B cell (primary cell): Measurements from ENCODE around the gene TEPSIN. TPM values are rescaled to one million over a fixed set of nuclear protein-coding genes. Genes with fewer than 3 reads are reported as not detected.

Source experiments
- ATAC-seq: fragments of 200-7000 bp; cut with Tn5 transposase; one replicate; pipeline ENCODE4 v1.10.0; 2021; ENCODE audit warnings: low read depth, mild to moderate bottlenecking, moderate number of reproducible peaks, moderate library complexity
- CTCF ChIA-PET: fragments of 350-600 bp; sonication (Branson Sonifier 250); formaldehyde crosslinking; loops from one replicate; lab custom pipeline; 2021; ENCODE audit warnings: antibody characterized with exemption, inconsistent platforms; lab: Charles Lee
- POLR2A ChIA-PET: fragments of 350-600 bp; sonication (Branson Sonifier 250); formaldehyde crosslinking; loops from one replicate; lab custom pipeline; 2021; ENCODE audit warnings: antibody characterized with exemption; lab: Charles Lee
- DNase-seq: peaks from one replicate; pipeline ENCODE4 v3.0.0; 2013
- H2AFZ ChIP-seq: 2 replicates; pipeline ENCODE4 v1.6.1; 2012; ENCODE audit warnings: mild to moderate bottlenecking, low read depth, low read length; ENCODE audit not compliant: insufficient read depth, poor library complexity, severe bottlenecking
- H3K27ac ChIP-seq, 2 donors: 1 replicate in 1 of 2; 2 replicates in 1 of 2; pipeline ENCODE4 v1.5.1; 2012 to 2013; ENCODE audit warnings: low read length in 2 of 2, mild to moderate bottlenecking in 2 of 2, moderate library complexity in 1 of 2
- H3K27me3 ChIP-seq, 4 experiments: fragments of 200-600 bp in 1 of 4; sonication (generic) in 1 of 4; replicated peaks in 1 of 4; 1 replicate in 2 of 4; 2 replicates in 2 of 4; pipeline versions ENCODE4 v1.6.1 to v1.7.0; 2013 to 2016; ENCODE audit warnings: low read length in 3 of 4, mild to moderate bottlenecking in 2 of 4, mixed read lengths in 1 of 4, moderate library complexity in 1 of 4; ENCODE audit not compliant: insufficient read depth in 4 of 4, control insufficient read depth in 3 of 4; ENCODE audit errors: control extremely low read depth in 1 of 4
- H3K36me3 ChIP-seq, 2 experiments: replicated peaks in 1 of 2; 1 replicate in 1 of 2; 2 replicates in 1 of 2; pipeline versions ENCODE4 v1.6.1 to v1.7.1; 2013; ENCODE audit warnings: low read length in 1 of 2; ENCODE audit not compliant: insufficient read depth in 2 of 2, control insufficient read depth in 1 of 2; ENCODE audit errors: control extremely low read depth in 1 of 2, extremely low read depth in 1 of 2
- H3K4me1 ChIP-seq, 2 donors: fragments of 200-600 bp in 1 of 2; sonication (generic) in 1 of 2; 1 replicate in 1 of 2; 2 replicates in 1 of 2; pipeline versions ENCODE4 v1.5.1 to v1.6.1; 2013 to 2017; ENCODE audit warnings: low read length in 2 of 2; ENCODE audit not compliant: control insufficient read depth in 2 of 2, insufficient read depth in 2 of 2
- H3K4me2 ChIP-seq: replicated peaks from 2 replicates; pipeline ENCODE3; 2012; ENCODE audit warnings: mild to moderate bottlenecking, low read depth, low read length; ENCODE audit not compliant: poor library complexity, severe bottlenecking
- H3K4me3 ChIP-seq, 5 experiments: fragments of 200-600 bp in 1 of 5; sonication (generic) in 1 of 5; 1 replicate in 3 of 5; 2 replicates in 2 of 5; pipeline versions ENCODE4 v1.5.1 to v1.7.0; 2011 to 2016; ENCODE audit warnings: low read length in 4 of 5, mild to moderate bottlenecking in 4 of 5, low read depth in 2 of 5, control low read depth in 1 of 5, moderate library complexity in 1 of 5; ENCODE audit not compliant: insufficient read depth in 1 of 5; ENCODE audit errors: control extremely low read depth in 1 of 5, extremely low read depth in 1 of 5
- H3K79me2 ChIP-seq: fragments of 200-600 bp; sonication (generic); one replicate; pipeline ENCODE4 v1.6.0; 2016; ENCODE audit warnings: low read length; ENCODE audit not compliant: control insufficient read depth, insufficient read depth
- H3K9ac ChIP-seq: fragments of 200-600 bp; sonication (generic); 2 replicates; pipeline ENCODE4 v1.6.1; 2017; ENCODE audit warnings: mild to moderate bottlenecking, low read length, moderate library complexity
- H3K9me3 ChIP-seq, 3 donors: one replicate each; pipeline versions ENCODE4 v1.6.1 to v1.7.1; 2013; ENCODE audit warnings: low read length in 2 of 3; ENCODE audit not compliant: control insufficient read depth in 2 of 3, insufficient read depth in 1 of 3; ENCODE audit errors: control extremely low read depth in 1 of 3
- H4K20me1 ChIP-seq: 2 replicates; pipeline ENCODE4 v1.6.0; 2012; ENCODE audit warnings: mild to moderate bottlenecking, low read length; ENCODE audit not compliant: insufficient read depth, control insufficient read depth, poor library complexity, severe bottlenecking
- H3K27ac Mint-ChIP-seq: one replicate; pipeline ENCODE4 v1.8.0; 2021; ENCODE audit warnings: mixed read lengths
- H3K27me3 Mint-ChIP-seq: one replicate; pipeline ENCODE4 v1.8.0; 2021; ENCODE audit warnings: mixed read lengths
- H3K4me1 Mint-ChIP-seq: one replicate; pipeline ENCODE4 v1.8.0; 2021; ENCODE audit warnings: mixed read lengths
- H3K4me3 Mint-ChIP-seq: one replicate; pipeline ENCODE4 v1.8.0; 2021; ENCODE audit warnings: mixed read lengths
- H3K9me3 Mint-ChIP-seq: one replicate; pipeline ENCODE4 v1.8.0; 2022; ENCODE audit warnings: mixed read lengths; ENCODE audit not compliant: insufficient read depth
- CTCF ChIP-seq: fragments of 200-600 bp; IDR thresholded peaks from one replicate; pipeline ENCODE4 v1.8.0; 2022; ENCODE audit warnings: antibody characterized with exemption, mild to moderate bottlenecking
- EZH2 ChIP-seq: IDR thresholded peaks from 2 replicates; pipeline ENCODE4 v1.6.1; 2012; ENCODE audit warnings: borderline replicate concordance, low read depth, mild to moderate bottlenecking, moderate library complexity, low read length; ENCODE audit not compliant: insufficient read depth, poor library complexity, severe bottlenecking
- WGBS: methylation state at CpG from one replicate; pipeline ENCODE4 v1.1.5; 2013; ENCODE audit warnings: missing lambda C conversion rate; ENCODE audit not compliant: insufficient coverage; 5-methylcytosine and 5-hydroxymethylcytosine counted together
- intact Hi-C: fragments of 100-400 bp; cut with micrococcal nuclease; formaldehyde crosslinking; loops from one replicate; pipeline ENCODE4 v1.10.0; 2022
- polyA plus RNA-seq: library from polyadenylated mRNA; depleted of rRNA; stranded (reverse); fragments of >200 nt; gene quantifications from 2 replicates; pipeline ENCODE4 v1.2.3, GENCODE V29; 2012
- total RNA-seq, 2 donors: library from RNA; stranded (reverse); fragments of 120-200 nt in 1 of 2; gene quantifications; 1 replicate in 1 of 2; 2 replicates in 1 of 2; pipeline versions ENCODE4 v1.2.3 to v1.2.4, GENCODE V29; 2013 to 2022

The TEPSIN gene
- total and polyA plus RNA-seq, 2 donors (not counting 1 experiment from before 2014, with no cell fraction given), result 180 to 273 TPM

GRCh38 chr17:81179220-81179619 lies 59.6 kb downstream of the TEPSIN start:
- no peak overlapping the region for H3K27ac Mint-ChIP-seq
- Histone ChIP-seq H2AFZ (no peak overlapping the region), H3K4me2 (no peak overlapping the region), H3K27me3 (peaks cover 0 to 4% (median 0%) of the 10 kb centered on the region in 4 experiments), H3K27ac (no peak overlapping the region), H3K9me3 (peaks cover 0 to 2% (median 0%) of the 10 kb centered on the region in 3 donors), H3K36me3 (no peaks in the 10 kb centered on the region), H3K4me1 (no peaks in the 10 kb centered on the region), H3K9ac (no peak overlapping the region), H3K79me2 (no peaks in the 10 kb centered on the region), H4K20me1 (no peaks in the 10 kb centered on the region), H3K4me3 (no peak overlapping the region)
- ATAC-seq (no peak), DNase-seq (no peak)
- TF ChIP-seq EZH2 (no peak), CTCF (no peak)
- WGBS, result 34% methylated on average over 7 of the region's 9 CpGs
- CTCF ChIA-PET, result no interaction called here
- POLR2A ChIA-PET, result no interaction called here
- H3K4me3 Mint-ChIP-seq, result no peak overlapping the region
- H3K4me1 Mint-ChIP-seq, result no peaks in the 10 kb centered on the region
- H3K9me3 Mint-ChIP-seq, result peaks cover 7% of the 10 kb centered on the region
- intact Hi-C loops, result no loop called here
- H3K27me3 Mint-ChIP-seq, result peaks cover 3% of the 10 kb centered on the region

Other genes with a start within 250 kb of the TEPSIN start
- gene CHMP6, start 247.2 kb downstream of the TEPSIN start, total RNA-seq, result 43.0 and 46.2 TPM in 2 replicates
- gene CHMP6, start 247.2 kb downstream of the TEPSIN start, polyA plus RNA-seq, result 13.3 and 21.2 TPM in 2 replicates
- gene BAIAP2, start 203.9 kb downstream of the TEPSIN start, total RNA-seq, result 11.2 and 12.0 TPM in 2 replicates
- 1.3 and 2.0 TPM in 2 replicates for gene BAIAP2, start 203.9 kb downstream of the TEPSIN start, polyA plus RNA-seq
- gene PVALEF, start 73.5 kb downstream of the TEPSIN start, total RNA-seq, result not detected in 2 replicates
- gene PVALEF, start 73.5 kb downstream of the TEPSIN start, polyA plus RNA-seq, result not detected in 2 replicates
- 0.70 and 1.7 TPM in 2 replicates for gene AATK, start 72.8 kb downstream of the TEPSIN start, total RNA-seq
- gene AATK, start 72.8 kb downstream of the TEPSIN start, polyA plus RNA-seq, result 0.21 and 0.79 TPM in 2 replicates
- gene CEP131, start 16.1 kb downstream of the TEPSIN start, total RNA-seq, result 18.8 and 19.3 TPM in 2 replicates
- 25.5 and 35.0 TPM in 2 replicates for gene CEP131, start 16.1 kb downstream of the TEPSIN start, polyA plus RNA-seq
- 39.4 and 42.6 TPM in 2 replicates for gene NDUFAF8, start 263 bp upstream of the TEPSIN start, total RNA-seq
- 35.2 and 41.7 TPM in 2 replicates for gene NDUFAF8, start 263 bp upstream of the TEPSIN start, polyA plus RNA-seq
- 104 and 116 TPM in 2 replicates for gene SLC38A10, start 56.3 kb upstream of the TEPSIN start, total RNA-seq
- 69.0 and 76.1 TPM in 2 replicates for gene SLC38A10, start 56.3 kb upstream of the TEPSIN start, polyA plus RNA-seq
- 0.12 and 0.44 TPM in 2 replicates for gene BAHCC1, start 156.4 kb upstream of the TEPSIN start, total RNA-seq
- gene BAHCC1, start 156.4 kb upstream of the TEPSIN start, polyA plus RNA-seq, result 0.48 and 1.3 TPM in 2 replicates